ENCODE measurements around the gene TNNT2.

The TNNT2 gene

DNA sequence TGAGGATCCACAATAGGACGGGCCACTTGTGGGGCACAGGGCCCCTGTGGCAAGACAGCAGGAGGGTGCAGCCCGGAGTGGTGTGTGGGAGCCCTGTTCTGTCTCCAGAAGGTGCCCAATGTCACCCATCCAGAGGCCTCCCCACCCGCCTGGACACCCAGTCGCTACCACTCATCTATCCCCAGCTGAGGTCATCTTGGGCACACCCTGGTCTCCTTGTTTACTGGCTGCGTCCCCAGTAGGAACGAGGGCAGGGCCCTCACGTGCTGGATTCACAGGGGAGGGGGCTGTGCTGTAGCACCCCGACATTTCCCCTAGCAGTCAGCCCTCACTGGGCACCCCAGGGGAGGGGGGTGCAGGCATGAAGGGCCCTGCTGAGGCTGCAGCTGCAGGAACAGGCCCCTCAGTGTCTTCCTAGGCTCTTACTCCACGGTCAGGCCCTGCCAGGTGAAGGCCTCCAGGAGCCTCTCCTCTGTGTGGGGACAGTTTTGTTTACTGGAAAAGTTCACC, 2.3 kb upstream of the TNNT2 start:
- FAIRE-seq (no peak), DNase-seq (ENCODE audit: insufficient read length, low spot score) (no peak)

DNA sequence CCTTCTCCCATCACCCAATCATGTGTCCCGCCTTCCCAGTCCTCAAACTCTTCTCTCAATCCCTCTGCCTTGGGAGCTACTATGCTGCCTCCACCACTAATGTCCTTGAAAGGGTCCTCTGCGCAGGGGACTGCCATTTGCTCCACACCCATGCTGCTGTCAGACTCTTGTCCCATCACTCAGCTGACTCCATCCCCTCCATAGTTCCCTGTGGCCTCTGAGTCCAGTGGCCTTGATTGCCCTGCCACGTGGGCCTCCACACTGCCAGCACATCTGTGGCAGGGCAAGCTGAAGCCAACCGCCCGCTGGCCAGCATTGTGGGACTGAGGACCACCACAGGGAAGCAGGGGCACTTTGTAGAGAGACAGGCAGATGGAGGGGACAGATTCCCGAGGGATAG, 1.3 kb upstream of the TNNT2 start:
- FAIRE-seq (no peak), DNase-seq (ENCODE audit: insufficient read length, low spot score) (no peak)

DNA sequence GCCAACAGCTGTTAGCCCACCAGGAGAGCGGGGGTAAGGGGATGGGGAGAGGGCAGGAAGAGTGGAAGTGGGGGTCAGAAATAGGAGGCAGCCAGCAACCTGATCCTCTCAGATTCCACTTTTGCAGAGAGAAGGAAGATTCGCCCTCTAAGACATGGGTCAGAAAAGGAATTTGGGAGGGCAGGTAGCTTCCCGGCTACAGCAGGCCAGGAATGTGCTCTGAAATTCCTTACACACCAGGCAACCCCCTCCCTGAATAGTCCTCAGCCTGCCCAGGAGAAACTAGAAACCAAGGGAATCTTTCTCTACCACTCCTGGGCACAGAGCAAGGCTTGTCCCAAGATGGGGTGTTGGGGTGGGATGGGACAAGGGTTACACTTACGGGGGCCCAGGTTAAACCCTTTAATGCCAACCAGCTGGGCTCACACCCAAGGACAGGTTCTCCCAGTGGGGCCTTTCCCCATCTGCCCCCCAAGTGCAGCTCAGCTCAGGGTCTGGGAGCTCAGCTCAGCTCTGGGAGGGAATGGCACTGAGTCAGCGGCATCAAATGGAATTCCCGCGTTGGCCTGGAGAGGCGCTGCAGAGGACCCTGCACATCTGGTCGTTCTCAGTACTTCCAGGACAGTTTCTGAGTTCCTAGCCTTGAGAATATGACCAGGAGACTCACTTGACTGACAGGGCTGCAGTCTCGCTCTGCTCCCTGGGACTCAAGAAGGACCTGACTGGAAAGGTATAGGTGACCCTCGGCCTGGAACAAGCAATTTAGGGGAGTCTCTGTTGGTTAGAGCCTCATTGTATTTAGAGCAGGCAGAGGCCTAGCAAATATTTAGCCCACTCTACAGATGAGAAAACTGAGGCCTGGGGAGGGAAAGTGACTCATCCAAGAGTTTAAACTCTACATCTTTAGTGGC, 761 bp downstream of the TNNT2 start:
- FAIRE-seq (no peak), DNase-seq (ENCODE audit: insufficient read length, low spot score) (peak; percentile 57)

DNA sequence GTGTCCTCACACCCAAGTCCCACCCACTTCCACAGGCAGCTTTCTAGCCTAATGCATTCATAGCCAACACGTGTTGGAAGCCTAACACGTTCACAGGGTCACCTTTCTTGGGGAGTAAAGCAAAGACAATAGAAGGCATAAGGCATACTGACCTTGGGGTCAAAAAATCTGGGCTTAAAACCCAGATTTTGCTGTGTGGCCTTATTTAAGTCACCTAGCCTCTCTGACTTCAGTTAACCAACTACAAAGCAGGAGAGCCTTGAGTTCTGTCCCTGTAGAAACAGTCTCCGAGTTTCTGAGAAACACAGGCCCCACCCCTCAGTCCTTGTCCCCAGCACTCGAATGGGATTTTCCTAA, 1.4 kb downstream of the TNNT2 start:
- DNase-seq (ENCODE audit: insufficient read length, low spot score) (no peak), FAIRE-seq (no peak)

DNA sequence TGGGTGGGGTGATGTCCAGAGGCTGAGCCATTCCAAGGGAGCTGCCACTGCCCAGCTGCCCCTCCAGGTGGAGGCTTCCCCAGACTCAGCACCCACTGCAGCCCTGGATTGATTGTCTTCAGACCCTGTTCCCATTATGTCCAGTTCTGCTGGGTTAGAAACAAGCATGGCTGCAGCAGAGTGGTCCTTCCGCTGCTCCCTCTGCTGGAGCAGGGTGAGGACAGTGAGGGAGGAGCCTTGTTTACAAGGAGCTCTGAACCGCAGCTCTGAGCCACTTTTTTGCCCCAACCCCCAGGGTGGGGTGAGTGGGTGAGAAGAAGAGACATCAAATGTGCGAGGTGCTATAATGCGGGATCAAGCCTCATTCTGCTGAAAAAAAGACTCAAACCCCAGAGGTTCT, 2.3 kb downstream of the TNNT2 start:
- no peak for FAIRE-seq

DNA sequence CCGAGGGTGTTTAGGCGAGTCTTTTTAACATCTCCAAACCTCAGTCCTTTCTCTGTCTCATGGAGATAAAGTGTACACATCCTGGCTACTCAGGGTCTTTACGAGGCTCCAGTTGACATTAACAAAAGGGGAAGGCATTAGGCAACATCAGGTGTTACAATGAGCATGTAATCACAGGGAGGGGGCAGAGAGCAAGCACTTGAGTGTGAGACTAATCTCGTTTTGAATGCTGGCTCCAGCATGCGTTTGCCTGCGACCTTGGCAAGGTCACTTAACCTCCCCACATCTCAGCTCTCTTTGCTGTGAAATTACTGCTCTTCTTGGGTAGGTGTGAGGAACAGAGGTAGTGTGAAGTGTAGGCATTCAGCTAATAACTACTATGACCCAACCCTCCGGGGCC, 3.1 kb downstream of the TNNT2 start:
- no peak for FAIRE-seq

More for the DNA sequence above, 2.3 kb downstream of the TNNT2 start:
- DNase-seq (ENCODE audit: insufficient read length, low spot score), result no peak

DNA sequence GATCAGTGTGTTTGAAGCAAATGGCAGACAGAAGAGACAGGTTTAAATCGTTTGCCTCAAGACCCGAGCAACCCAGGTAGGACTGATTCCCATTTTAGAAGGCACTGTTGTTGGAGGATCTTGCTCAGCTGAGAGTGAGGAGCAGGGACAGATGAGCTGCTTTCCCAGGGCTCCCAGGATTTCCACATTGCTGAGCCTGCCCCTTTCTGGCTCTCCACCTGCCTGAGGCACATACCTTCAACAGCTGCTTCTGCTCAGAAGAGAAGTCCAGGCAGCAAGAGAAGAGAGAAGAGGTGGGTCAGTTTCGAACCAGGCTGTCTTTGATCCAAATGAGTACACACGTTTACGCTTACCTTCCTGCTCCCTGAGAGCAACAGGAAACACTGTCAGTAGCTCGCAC, 5.7 kb downstream of the TNNT2 start:
- no peak for DNase-seq (ENCODE audit: insufficient read length, low spot score)
- FAIRE-seq, result no peak

More for the DNA sequence above, 3.1 kb downstream of the TNNT2 start:
- no peak for DNase-seq (ENCODE audit: insufficient read length, low spot score)

DNA sequence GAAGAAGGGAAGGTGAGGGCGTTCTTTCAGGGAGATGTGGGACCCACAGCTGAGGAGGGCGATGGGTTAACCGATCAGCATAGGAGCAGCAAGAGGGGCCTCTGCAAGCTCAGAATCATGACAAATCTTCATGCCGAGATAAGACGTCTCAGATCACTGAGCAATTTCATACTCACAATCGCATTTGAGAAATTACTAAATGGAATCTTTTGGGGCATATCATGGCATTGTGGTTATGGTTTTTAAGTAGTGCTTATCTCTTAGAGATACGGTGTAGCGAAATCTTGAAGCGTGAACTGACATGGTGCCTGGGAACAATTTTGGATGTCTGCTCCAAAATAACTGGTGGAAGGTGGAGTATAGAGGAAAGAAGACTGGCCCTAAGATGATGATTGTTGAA, 6.2 kb downstream of the TNNT2 start:
- DNase-seq (ENCODE audit: insufficient read length, low spot score) (no peak), FAIRE-seq (no peak)

DNA sequence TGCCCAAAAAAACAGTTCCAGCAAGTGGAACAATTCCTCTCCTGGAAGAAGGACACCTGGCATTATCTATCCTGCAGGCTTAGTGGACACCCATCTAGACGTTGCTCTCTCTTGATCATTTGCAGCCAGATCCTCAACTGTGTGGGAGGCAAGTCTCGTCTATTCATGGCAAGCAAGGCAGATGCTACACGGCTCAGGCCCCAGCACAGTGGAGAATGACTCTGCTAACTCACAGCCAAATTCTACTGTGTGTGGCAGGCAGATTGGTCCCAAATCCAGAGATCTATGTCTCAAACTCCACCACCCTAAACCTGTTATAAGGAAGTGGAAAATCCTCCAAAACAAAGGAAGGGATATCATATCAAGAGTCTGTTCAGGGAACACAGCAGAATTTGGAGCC, 7.0 kb downstream of the TNNT2 start:
- DNase-seq (ENCODE audit: insufficient read length, low spot score), result no peak
- no peak for FAIRE-seq

DNA sequence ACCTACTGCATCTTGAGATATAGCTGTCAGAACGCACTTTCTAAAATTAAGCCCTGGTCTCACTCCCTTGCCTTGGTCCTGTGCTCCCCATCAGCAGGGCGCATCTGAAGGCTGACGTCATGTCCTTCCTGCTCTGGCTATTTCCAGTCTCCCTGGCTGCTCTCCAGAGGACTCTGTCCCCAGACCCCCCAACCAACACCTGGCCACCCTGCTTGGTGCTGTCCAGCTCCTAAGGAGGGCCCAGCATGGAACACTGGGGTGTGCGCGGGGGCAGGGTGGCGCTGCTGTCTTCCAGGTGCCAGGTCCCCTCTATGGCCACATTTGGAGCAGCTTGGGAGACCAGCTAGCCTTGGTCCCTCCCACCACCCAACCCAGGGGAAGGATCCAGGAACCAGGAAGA, 8.3 kb downstream of the TNNT2 start:
- FAIRE-seq (no peak), DNase-seq (ENCODE audit: insufficient read length, low spot score) (no peak)

DNA sequence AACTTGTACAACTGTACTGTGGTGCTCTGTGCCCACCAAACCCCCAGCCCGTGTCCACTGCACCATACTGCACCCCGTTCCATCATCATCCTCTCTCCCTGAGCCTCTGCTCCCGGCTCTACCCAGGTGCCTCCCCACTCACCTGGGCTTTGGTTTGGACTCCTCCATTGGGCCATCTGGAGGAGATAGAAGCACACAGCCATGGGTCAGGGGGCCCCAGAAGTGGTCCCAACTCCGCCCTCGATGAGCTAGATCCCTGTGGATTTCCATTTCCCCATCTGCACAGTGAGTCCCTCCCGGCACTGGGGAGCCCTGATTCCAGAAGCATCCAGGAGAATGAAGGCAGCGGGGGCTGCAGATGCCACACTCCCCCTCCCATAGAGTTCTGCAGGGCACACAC, 10.8 kb downstream of the TNNT2 start:
- no peak for FAIRE-seq

DNA sequence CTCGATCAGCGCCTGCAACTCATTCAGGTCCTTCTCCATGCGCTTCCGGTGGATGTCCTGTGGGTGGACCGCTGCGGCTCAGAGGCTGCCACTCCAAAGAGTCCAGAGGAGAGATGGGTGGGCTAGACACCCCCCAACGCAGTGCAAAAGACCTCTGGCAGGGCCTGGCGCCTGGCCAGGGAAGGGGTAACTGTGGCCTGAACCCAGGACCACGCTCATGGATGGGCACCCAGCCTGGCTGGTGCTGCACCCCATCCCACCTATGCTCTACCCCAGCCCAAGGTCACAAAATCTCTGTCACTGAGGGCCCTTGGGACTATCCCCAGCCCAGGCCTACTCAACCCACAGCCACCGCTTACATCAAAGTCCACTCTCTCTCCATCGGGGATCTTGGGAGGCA, 12.2 kb downstream of the TNNT2 start:
- FAIRE-seq, result no peak

More for the DNA sequence above, 10.8 kb downstream of the TNNT2 start:
- DNase-seq (ENCODE audit: insufficient read length, low spot score), result no peak

DNA sequence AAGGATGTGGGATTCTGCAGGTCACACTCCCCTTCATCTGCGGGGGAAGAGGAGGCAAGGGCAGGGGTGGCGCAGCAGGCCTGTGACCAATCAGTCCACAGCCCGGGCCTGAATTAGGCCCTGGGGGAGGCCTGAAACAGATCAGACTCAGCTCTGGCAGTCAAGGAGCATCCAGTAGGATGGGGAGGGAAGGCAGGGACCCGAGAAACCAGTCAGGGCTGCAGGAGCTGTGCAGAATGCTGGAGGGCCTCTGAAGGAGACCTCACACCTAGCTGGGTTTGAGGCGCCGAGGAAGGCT, 12.7 kb downstream of the TNNT2 start:
- DNase-seq (ENCODE audit: insufficient read length, low spot score) (no peak), FAIRE-seq (no peak)

More for the DNA sequence above, 12.2 kb downstream of the TNNT2 start:
- DNase-seq (ENCODE audit: insufficient read length, low spot score), result no peak

DNA sequence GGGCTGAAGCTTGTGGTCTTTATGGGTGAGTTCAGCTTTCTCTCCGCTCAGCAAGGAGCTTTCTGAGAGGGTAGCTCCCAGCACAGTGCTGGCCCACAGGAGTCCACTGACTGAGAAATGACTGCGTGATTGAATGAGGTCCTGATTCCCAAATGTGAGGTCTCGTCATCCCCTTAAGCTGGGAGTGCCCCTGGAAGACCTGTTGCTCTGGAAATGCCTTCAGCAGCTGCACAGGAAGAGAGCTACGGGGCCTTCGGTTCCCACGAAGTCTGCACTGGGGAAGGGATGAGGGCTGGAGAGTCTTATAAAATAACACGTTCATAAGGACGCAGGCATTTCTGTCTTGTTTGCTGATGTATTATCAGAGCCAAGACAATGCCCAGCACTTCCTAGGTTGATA, 14.0 kb downstream of the TNNT2 start:
- FAIRE-seq (no peak), DNase-seq (ENCODE audit: insufficient read length, low spot score) (no peak)

DNA sequence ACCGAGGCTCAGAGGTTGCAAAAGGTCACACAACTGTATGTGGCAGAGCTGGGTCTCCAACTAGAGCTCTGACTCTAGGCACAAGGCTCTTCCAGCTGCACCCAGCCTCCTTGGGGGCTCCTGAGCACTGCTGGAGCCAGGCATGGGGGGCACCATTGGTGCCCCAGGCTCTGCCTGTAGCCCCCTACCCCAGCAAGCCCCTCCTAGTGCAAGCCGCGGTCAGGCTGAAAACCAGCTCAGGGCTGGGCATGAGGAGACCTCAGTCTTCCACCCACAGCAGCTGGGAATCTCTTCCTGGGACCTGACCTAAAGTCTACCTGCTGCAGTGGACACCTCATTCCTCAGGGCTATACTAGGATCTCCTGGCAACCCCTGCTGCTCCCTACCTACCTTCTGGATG, 14.6 kb downstream of the TNNT2 start:
- FAIRE-seq, result no peak
- DNase-seq (ENCODE audit: insufficient read length, low spot score), result no peak

DNA sequence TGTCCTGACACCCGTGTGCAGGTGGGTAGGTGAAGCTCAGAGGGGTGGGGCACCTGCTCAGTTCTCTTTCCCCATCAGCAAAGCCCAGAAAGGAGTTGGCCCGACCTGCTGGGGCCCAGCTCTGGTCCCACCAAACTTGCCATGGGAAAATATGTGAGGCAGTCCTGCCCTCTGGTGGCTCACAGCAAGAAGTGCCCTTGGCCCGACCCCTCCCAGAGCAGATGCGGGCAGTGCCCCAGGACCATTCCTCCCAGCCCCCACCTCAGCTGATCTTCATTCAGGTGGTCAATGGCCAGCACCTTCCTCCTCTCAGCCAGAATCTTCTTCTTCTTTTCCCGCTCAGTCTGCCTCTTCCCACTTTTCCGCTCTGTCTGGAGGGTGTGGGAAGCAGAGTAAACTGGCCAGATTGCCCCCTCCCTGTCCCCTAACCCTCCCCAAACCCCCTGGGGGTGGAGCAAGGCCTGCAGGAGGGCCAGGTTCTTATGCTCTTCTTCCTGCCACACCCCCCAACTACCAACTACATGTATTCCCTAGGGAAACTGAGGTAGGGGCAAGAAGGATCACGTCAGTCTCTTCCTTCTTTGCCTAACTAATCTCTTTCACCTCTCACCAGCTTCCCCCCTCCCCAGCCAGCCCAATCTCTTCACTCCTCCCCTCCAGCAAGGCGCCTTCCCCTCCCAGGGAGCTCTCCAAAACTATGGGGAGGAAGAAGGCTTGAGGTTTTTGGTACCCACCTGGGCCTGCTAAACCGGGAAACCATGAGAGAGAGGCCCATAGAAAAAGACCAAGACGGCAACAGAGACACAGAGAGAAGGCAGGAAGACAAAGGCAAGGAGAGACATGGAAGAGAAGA, 15.6 kb downstream of the TNNT2 start:
- FAIRE-seq (no peak), DNase-seq (ENCODE audit: insufficient read length, low spot score) (peak; percentile 79)

DNA sequence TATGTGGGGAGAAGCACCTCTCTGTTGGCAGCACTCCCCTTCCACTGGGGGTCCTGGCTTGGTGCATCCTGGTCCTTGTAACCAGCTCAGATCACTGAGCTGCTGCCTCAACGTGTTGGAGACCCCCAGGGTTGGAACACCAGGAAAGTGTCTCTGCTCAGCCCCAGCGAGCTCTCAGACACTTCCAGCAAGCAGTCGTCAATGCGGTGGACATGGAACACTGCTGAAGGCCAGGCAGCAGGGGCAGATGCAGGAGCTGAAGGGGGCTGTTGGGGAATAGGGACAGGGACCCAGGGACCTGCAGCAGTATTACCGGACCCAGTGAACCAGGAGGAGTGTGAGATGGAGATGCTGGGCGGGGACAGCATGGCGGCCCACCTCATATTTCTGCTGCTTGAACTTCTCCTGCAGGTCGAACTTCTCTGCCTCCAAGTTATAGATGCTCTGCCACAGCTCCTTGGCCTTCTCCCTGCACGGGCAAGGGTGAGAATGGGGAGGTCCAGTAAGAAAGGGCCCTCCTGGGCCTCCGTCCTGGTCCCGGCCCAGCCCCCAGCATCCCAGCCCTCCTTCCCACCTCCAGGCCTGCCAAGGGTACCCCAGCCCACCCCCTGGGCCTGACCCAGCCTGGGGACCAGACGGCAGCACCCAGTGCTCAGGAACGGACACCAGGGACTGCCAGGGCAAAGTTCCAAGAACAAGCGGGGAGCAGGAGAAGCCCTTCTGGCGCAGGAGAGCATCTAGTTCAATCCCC, 16.4 kb downstream of the TNNT2 start:
- no peak for FAIRE-seq
- DNase-seq (ENCODE audit: insufficient read length, low spot score), result no peak

DNA sequence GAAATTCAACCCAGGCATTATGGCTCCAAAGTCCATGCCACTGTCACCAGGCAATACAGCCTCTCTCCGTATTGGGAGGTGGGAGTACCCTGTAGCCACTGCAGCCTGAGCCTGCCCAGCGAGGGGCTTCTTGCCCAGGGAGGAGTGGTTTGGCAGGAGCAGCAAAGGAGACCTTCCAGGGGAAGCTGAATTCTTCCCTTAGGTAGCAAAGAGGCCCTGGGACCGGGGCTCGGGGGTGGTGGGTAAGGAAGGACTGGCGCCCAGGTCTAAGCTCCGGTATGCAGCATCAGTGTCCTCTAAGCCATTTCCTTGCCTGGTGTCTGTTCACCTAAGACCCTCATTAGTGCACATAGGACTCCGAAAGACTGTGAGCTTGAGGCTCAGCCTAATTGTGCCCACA, 17.0 kb downstream of the TNNT2 start:
- no peak for FAIRE-seq
- DNase-seq (ENCODE audit: insufficient read length, low spot score), result no peak

DNA sequence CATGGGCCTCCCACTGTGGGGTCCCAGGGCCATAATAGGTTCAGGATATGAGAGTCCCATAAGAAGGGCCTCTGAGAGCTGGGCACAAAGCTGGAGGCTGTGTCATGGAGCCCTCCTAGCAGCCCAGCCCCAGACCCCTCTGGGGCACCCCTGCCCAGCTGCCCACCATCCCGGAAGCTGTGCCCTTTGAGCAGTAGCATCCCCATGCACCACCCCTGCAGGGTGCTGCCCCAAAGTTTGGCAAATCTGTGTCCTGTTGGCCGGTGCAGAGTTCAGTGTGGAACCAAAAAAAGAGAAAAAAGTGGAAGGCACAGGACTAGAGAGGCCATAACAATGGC, 17.6 kb downstream of the TNNT2 start:
- no peak for DNase-seq (ENCODE audit: insufficient read length, low spot score)
- FAIRE-seq, result no peak

DNA sequence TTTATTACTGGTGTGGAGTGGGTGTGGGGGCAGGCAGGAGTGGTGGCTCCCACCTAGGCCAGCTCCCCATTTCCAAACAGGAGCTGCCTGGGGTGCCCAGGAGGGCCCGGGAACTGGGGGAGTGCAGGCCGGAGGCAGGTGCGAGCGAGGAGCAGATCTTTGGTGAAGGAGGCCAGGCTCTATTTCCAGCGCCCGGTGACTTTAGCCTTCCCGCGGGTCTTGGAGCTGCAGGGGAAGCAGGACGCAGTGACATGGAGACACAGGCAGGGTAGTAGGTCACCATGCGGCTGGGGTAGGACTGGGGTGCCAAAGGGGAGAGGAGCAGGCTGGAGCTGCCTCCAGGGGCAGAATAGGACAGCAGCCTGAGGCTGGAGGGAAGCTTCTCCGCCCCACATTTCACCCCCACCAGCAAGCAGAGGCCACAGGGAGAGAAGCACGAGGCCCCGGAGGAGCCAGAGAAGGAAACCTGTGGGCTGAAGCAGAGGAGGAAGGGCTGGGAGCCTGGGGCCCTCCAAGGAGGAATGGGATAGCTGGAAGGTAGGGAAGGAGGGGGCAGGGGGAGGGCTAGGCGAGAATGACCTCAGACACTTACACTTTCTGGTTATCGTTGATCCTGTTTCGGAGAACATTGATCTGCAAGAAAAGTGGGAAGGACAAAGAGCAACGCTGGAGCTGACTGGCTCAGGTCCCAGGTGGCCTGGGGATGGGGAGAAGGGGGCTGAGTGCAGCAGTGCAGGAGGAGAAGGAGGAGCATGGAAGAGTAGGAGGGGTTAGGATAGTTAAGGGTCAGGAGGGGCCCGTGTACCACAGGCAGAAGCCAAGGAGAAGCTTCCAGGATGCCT, 18.2 kb downstream of the TNNT2 start:
- DNase-seq (ENCODE audit: insufficient read length, low spot score) (no peak), FAIRE-seq (no peak)
